ENCODE measurements around the gene ASAP2.
"Not testable (repeated sequence)": the region's sequence is repeated elsewhere in the genome, so short reads cannot be mapped to it uniquely, and the experiment has no call there.

Gene ASAP2

DNA sequence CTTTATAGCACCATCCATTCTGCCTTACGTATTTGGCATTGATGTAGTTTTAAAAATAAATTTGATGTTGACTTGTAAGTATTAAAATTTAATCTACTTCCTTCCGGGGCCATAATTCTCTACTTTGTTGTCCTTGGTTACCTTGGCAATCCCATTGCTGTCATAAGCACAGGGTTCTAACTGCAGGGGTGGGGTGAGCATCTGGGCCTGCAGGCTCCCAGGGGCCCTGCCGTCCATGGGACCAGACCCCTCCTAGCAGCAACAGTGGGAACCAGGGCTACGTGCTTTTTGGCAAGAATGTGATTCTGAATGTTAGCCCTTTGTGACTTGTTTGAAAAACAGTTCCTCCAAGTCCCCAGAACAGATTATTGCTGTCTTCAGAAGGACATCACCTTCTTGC is 4.9 kb downstream of the ASAP2 start:
- DNase-seq (ENCODE audit: low read depth, low spot score): no peak

DNA sequence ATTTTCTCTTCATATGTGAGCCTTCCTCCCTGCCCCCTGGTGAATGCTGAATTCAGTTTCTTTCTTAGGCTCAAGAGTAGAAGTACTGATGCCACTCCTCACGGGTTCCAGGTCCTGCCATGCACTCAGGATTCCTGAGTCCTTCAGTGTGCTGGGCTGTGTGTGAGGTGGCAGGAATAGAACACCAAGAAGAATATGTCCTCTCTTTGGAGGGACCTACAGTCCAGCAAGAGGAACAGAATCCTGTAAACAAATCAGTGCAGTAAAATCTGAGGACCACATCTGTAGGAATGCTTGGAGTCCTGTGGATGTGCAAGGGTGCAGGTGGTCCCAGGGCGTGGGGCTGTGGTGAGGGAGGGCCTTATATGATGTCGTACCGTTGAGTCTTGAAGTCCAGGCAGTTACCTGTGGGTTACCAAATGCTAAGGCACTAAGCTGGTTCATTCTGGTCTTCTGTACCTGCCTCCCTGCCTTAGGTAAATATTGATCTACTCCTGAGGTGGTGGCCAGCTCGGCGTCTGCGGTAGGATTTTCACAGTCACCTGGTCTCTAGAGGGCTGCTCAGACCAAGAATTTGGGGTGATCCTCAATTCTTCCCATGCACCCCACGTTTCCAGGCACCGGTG is 5.5 kb downstream of the ASAP2 start:
- DNase-seq (ENCODE audit: low read depth, low spot score): no peak

DNA sequence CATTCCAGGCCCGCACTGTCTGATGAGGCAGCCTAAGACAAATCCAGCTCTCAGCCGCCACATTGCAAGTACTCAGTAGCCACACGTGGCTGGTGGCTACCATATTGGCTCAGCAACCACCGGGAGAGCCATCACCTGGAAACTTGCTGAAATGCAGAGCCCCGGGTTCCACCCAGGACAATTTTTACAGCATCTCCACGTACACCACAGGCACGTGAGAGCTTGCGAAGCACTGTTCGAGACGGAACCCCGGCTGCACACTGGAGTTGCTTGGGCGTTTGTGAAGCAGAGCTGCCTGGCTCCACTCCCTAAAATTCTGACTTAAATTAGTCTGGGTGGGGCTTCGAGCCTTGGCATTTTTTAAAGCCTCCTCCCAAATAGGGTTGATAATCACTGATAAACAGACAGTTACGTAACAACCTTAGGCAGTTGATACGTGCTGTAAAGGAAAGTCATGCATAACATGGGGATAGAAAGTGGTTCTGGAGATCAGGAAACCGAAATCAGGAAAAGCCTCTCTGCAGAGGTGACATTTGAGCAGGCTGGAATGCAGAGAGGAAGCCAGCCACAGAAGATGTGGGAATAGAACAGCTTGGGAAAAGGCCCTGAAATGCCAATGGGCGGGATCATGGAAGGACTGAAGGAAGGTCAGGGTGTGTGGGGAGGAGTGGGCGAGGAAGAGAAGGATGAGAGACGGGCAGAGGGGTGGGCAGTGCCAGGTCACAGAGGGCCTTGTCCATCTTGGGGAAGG is 6.2 kb downstream of the ASAP2 start:
- DNase-seq (ENCODE audit: low read depth, low spot score): no peak

DNA sequence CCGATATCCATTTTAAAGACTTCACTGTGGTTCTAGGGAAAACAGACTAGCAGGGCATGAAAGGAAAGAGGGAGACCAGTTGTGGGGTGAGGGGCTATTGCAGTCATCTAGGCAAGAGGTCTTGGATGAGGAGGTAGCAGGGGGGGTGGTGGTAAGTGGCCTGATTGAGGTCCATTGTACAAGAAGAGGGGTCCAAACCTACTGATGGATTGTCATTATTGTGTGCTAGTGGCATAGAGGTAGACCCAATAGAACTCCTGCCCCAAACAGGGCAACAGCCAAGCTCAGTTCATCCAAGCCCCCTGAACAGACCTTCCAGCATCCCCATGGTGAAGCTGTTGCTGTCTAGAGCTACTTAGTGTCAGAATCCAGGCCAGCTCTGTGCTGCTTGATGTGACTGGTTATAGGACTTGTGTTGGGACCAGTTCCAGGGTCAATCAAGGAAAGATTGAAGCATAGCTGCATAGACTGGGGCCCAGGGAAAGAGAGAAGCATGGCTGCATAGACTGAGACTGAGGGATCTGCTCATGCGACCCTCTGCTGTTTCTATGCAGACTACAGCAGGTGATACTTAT is 7.0 kb downstream of the ASAP2 start:
- DNase-seq (ENCODE audit: low read depth, low spot score): no peak

DNA sequence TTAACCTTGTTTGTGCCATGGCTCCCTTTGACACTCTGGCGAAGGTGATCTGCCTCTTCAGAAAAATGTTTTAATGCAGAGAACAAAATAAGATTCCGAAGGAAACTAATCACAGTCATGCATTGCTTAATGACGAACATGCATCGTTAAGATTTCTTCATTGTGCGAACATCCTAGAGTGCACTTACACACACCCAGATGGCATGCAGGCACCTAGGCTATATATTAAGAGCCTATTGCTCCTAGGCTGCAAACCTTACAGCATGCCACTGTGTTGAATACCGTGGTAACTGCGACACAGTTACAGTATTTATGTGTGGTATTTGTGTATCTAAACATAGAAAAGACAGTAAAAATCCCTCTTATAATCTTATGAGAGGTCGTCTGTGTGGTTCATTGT is 8.3 kb downstream of the ASAP2 start:
- DNase-seq (ENCODE audit: low read depth, low spot score): no peak

DNA sequence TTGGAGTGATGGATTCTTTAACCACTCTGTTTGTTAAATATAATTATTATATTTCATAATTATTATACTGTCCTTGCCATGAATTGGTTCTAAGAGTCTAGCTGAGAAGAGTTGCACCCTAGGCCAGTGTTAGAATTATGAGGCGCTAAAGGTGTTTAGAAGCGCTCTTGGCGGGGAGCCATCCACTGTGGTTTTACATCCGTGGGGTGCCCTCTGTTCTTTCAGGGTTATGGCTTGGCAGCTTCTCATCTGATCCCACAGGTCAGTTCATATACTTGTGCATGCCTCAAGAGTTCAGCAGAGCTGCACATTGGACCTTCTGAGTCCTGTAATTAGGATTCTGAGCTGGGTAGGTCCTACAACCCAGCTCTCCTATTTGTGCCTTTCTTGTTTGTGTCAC is 9.1 kb downstream of the ASAP2 start:
- DNase-seq (ENCODE audit: low read depth, low spot score): no peak

DNA sequence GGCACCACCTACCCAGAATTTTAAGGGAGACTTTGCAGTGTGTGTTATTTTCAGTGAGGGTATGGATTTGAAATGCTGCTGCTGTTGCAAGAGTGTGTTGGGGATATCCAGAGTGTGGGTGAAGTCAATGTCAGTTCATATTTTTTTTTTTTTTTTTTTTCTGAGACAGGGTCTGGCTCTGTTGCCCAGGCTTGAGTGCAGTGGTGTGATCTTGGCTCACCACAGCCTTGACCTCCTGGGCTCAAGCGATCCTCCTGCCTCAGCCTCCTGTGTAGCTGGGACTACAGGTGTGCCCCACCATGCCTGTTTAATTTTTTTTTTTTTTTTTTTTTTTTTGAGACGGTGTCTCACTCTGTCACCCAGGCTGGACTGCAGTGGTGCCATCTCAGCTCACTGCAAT is 9.5 kb downstream of the ASAP2 start:
- not testable (repeated sequence) for DNase-seq (ENCODE audit: low read depth, low spot score)

DNA sequence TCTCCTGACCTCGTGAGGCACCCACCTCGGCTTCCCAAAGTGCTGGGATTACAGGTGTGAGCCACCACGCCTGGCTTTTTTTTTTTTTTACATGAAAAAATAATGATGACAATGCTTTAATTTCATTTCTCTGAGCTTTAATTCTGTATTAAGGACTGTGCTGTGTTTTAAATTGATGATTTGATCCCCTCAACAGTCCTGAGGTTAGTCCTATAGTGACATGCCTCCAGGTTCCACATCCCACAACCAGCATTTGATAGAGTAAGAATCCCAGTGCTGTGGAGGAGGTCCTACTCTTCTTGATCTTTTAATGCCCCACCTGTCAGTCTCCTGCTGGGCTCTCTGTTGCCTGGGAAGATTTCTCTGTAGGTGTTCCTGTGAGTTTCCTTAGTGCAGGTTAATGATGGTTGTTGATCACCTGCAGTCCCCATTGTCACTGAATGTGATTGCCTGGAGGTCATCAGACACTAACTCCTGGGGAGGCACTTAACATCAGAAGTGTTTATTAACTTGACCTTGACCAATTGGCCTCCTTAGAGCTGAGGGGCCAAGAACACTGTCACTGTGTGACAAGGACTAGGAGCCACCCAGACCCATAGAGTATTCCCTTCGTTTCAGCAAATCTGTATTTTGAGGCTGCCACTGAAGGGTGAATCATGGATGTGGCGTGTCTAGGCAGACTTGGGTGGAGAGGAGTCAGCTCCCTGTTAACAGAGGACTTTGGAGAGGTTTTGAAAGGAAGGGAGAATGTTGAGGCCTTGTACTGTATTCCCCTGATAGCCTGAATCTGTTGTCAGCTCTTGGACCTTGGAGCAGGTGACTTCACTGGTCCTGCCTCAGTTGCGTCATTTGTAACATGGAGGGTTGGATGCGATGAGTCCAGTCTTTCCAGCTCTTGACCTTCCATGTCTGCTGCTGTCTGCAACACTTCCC is 11.5 kb downstream of the ASAP2 start:
- no peak for DNase-seq (ENCODE audit: low read depth, low spot score)

DNA sequence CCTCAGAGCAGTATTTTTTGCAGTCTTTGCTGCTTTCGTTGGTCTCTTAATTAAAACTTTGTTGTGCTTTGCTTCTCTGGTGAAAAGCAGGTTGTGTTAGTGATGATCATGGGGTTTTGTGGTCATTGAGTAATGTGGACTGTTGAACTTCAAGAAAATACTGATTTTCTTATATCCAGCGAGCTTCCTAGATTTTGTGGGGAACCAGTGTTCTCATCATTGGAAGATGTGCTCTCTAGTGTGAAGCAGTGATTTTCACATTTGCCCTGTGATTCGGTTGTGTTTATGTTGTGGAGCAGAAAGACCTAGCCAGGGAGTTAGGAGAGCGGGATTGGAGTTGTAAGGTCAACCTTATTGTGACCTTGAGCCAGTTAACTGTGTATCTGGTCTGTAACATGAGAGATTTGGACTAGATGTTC is 12.4 kb downstream of the ASAP2 start:
- DNase-seq (ENCODE audit: low read depth, low spot score): no peak

DNA sequence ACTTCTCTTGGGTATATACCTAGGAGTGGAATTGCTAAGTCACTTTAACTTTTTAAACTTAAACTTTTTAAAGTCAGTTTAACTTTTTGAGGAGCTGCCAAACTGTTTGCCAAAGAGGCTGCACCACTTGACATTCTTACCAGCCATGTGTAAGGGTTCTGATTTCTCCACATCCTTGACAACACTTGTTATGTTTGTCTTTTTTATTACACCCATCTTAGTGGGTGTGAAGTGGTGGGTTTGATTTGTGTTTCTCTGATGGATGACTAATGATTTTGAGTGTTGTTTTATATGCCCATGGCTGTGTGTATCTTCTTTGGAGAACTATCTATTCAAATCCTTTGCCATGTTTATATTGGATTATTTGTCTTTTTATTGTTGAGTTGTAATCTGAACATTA is 13.6 kb downstream of the ASAP2 start:
- no peak for DNase-seq (ENCODE audit: low read depth, low spot score)

DNA sequence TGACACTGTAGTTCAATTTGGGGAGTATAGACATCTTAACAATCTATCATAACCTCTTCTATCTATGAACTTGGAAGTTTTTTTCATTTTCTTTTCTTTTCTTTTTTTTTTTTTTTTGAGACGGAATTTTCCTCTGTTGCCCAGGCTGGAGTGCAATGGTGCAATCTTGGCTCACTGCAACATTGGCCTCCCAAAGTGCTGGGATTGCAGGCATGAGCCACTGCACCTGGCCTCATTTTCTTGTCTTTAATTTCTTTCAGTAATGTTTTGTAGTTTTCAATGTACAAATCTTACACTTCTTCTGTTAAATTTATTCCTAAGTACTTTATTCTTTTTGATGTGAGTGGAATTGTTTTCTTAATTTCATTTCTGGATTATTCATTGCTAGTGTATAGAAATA is 14.6 kb downstream of the ASAP2 start:
- DNase-seq (ENCODE audit: low read depth, low spot score): no peak

DNA sequence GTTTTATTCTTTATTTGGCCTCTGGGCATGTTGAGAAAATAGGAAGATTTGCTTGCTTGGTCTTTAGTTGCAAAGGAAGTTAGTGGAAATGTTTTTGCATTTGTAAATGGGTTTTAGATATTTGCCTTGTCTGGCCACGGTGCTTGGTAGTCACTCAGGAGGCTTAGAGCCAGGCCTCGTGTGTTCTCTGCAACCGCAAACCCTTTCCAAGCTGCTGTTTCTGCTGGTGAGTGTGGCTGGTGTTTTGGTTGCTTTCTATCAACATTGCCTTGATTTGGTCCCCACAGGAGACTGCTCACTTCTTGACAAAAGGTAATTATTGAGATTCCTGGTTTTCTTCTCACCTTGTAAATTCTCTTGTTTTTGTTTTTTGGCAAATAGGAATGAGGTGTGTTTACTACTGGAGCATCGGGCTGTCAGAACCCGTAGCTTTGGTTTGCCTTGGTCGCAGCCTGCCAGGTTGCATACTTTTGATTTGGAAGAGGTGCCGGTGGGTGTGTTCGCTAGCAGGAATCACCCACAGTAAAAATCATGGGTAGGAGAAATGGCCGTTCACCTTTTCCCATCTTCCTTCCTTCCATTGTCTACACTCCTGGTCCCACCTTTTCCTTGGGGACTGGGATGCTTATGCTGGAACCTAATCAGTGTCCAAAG is 15.8 kb downstream of the ASAP2 start:
- no peak for DNase-seq (ENCODE audit: low read depth, low spot score)

DNA sequence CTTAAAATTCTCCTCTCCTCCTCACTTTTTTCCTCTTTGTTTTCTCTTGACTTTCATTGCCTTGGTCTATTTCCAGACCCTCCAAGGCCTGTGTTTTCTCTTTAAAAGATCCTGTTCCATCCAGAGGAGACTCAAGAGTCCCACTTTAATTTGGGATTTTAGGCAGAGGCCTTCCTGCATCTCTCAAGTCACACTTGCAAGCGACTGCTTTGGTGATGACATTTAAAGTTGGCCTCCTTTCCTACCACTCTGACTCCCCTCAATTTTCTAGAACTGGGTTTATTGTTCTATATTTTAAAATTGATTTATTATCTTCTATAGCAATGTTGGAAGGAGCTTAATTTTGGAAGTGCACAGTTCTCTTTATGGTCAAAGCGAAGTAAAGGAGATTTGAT is 16.3 kb downstream of the ASAP2 start:
- no peak for DNase-seq (ENCODE audit: low read depth, low spot score)

DNA sequence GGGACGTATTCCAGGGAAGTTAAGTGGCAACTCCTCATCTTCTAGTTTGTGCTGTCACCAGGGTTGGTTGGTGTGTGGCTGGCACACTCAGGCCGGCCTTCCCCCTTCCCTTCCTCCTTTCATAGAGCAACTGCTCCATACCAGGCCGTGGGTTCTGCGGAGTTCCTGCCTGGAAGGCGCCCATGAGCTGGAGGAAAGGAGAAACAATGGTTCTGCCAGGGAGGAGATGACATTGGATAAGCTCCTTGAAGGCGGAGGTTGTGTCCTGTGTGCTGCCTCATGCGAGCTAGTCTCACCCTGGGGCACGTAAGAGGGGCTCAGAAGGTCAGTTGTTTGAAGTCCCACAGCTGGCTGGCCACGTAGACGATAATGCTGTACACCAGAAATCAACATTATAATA is 19.2 kb downstream of the ASAP2 start:
- DNase-seq (ENCODE audit: low read depth, low spot score): no peak

DNA sequence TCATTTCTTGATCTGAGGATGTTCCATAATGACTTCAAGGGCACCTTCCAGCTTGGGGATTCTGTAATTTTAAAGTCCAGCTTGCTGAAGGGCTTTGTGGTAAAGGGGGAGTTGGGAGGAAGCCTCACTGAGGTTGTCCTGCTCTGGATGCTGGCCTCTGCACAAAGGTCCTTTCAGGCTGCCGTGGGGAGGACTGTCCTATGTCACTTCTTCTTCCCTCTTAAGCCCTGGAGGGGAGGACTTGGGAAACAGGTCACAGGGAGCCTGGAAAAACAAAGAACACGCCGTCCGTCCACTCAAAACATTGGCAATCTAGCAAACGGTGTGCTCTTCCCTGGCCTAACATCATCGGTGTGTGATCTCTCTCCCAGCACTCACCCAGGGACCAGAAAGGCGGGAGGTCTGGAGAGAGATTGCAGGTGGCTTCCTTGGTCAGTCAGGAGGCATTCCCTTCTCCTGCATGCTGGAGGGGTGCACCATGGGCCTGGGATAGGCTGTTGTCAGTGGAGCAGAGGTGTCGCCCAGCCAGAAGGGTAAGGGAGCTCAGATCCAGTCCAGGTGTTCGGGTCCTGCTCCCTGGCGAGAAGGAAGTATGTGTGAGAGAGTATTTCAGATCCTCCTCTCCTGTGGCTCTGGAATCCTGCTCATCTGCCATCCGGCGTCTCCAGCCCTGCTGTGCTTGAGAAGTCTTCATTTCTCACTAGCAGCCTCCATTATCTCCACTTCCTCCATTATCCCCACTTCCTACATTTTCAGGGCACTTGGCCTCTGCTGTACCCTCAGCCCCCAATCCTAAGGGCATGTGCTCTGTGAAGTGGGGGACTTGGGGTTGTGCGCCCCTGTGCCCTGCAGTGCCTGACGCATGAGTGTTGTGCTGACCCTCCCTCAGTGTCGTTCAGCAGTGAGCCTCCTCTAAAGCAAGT is 20.1 kb downstream of the ASAP2 start:
- no peak for DNase-seq (ENCODE audit: low read depth, low spot score)

DNA sequence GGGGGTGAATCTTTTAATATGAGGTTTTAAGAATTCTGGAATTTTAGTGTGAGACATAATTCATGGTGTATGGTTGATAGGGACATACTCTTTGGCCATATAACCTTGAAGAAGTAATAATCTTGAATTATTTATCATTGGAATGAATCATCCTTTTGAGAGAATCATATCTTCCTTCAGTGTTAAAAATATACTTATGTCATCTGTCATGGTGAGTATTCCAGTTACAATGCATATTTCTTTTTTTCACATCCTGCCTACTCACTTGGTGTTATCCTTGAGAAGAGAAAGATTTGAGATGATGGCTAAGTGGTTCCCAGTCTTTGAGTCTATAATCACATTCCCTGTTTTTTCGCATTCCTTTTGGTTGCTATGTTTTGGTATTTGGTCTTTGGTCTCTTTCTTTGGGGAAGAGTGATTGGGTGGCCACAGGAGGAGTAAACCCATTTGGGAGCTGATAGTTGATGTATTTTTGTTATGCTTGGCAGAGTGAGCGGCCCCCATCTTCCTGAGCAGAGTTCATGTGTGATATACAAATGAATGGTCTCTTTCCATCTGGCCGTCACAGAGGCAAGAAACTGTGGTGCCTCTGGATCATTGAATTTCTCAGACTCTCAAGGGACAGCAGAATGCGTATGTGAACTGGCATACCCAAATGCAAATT is 21.6 kb downstream of the ASAP2 start:
- DNase-seq (ENCODE audit: low read depth, low spot score): no peak

DNA sequence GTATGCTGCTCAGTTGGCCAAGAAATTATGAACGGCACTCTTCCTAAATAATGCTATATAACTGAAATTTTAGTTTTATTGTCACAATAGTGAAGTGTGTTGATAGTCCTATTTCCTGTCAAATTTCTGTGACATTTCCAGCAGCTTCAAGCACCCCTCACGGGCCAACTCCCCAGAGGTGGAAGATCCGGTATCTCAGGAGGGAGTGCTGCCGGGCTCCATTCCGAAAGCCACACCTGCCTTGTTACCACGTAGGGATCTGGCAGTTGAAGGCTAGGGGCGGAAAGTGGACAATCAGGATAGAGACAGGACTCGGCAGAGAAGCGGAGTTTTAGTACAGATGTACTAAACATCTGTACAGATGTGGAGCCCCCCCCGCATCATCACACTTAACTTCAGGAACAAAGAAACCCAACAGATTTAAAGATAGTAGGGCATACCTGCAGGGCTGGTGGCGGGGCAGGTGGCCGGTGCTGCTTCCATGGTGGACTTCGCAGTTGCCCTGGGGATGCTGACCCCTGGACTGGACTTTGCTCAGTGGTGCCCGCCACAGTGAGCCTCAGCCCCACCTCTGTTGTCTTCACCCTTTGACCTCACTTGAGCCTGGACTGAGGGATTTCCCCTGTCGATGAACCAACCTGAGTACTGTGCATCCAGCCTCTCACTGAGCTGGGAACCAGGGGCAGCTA is 22.3 kb downstream of the ASAP2 start:
- DNase-seq (ENCODE audit: low read depth, low spot score): no peak

DNA sequence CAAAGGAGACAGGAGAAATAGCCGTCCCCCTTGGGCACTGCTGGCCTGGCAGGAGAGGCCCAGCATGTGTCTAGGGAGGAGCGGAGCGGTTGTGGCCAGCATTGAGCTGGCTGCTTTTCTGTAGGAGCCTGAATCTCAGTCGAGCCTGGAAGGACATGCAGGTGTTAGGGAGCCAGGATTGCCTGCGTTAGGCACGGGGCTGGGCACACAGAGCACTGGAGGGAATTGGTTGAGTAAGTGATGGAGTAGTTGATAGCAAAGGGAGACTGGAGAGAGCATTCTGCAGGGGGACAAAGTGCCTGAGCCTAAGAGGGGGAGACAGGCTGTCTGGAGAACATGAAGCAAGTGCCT is 22.8 kb downstream of the ASAP2 start:
- DNase-seq (ENCODE audit: low read depth, low spot score): no peak

DNA sequence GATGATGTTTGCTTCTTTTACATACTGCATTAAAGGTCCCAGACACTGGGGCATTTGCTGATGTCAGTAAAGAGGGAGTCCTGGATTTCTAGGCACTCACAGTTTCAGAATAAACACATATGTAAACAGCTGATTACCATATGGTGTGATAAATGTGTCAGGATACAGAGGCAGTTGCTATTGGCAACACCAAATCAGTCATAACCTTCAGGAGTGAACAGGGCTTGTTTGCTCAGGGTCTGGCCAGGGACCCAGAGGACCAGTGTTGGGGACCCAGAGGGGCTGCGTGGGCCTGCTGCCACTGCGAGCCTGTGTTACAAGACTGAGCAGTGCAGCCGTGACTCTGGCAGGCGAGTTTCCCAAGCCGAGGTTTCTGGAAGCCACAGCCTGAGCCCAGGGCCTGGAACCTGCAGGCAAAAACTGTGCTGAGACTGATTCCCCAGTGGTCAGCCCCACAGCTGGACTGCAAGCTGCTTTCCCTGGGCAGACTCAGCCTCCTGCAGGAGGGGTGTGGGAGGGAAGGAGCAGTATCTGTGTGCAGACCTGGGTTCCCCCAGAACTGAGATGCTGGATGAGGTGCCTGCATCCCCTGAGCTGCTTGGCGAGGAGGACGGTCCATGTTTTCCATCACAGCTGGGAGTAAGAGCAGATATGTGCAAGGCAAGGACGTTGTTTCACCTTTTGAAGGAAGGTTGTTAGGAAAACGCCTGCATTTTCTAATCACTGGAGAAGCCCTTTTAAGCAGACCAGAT is 23.6 kb downstream of the ASAP2 start:
- no peak for DNase-seq (ENCODE audit: low read depth, low spot score)
